GOT3 (cell line): ENCODE data around the gene TNK1.
"Not testable (repeated sequence)": the region's sequence is repeated elsewhere in the genome, so short reads cannot be mapped to it uniquely, and the experiment has no call there.

ENCODE experiments used
- DNase-seq: peaks from one replicate; lab custom pipeline; 2025; ENCODE audit warnings: mixed read lengths; lab: John Stamatoyannopoulos, UW

Gene TNK1

DNA sequence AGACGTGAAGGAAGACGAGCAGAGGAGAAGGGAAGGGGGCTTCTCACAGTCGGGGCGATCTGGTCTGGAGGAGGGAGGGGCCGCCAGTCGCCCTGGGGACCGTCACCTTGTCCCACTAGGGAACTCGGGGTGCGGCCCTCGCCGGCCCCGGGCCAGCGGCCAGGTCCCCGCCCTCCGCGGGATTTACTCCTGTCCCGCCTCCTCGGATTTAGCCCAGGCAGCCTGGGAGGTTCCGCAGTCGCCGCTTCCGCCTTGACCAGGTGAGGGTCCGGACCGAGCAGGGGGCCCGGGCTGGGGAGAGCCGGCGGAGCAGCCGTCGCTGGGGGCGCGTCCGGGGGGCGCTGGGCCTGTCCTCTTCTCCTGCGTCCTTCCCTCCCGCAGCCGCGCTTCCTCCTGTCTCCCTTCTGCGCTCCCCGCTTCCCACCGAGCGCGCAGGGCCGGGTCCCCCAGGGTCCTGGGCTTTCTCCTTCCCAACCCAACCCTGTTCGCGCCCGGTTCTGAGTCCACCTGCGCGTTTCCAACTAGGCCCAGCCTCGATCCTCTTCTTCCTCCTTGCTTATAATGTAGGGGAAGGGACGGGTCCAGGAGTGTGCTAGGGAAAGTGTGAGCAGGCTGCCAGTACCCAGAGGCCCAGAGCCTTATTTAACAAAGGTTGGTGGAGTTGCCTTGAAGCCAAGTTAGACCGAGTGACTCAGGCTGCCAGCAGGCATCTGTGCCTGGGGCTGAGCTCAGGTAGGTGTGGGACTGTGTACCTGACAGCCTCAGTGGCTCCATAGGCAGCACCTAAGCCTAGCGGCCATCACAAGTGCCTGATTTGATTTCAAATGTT lies at the start of gene TNK1:
TNK1 (plus strand) TSS at position 235 of the 829 bp plus-strand sequence. CDS start 1,838 bp downstream, outside the sequence.
- DNase-seq, result no peak

DNA sequence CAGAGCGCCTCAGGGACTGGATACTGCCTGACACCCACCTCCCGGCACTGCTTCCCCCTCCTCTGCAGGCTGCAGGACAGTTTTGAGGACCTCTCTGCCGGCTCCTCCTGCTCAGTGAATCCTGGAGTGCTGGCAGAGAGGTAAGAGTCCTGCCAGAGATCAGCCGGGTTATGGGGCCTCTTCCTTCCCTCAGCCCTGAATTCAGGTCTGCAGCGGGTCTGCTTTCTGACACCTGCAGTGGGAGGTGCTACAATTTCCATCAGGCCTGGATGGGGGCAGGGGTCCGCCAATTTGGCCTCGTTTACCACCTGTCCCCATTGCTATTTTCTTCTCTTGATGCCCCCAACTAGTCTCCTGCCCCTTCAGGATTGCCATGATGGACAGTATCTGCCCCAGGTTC lies 48.8 kb upstream of the TNK1 start:
- no peak for DNase-seq

DNA sequence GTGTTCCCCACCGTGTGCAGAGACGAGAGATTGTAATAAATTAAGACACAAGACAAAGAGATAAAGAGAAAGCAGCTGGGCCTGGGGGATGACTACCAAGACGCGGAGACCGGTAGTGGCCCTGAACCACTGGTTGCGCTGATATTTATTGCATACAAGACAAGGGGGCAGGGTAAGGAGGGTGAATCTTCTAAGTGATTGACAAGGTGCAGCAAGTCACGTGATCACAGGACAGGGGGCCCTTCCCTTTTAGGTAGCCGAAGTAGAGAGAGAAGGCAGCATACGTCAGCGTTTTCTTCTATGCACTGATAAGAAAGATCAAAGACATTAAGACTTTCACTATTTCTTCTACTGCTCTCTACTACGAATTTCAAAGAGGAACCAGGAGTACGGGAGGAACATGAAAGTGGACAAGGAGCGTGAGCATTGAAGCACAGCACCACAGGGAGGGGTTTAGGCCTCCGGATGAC lies 48.3 kb upstream of the TNK1 start:
- DNase-seq, result not testable (repeated sequence)

DNA sequence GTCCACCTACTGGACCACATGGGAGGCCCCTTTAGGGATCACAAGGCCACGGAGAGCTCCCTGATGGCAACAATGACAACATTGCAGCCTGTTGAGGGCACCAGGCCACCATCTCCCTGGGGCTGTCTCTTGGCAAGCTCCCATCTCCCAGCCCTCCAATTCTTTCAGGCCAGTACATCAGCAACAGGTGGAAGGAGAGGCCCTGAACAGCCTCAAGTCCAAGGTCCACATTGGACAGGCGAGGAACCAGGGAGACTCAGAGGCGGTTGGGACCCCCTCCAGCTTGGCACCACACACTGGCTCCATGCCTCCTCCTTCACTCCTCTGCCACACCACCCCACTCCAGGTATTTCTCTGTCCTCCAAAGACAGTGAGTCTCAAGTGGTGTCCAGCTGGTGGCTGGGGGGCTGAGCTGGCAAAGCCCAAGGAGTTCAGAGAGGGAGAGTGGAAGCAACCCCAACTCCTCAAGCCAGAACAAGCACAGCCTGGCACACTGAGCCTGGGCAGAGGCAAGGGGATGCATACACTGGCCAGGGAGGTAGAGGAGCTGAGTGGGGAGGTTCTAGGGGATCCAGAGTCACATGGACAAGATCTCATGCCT lies 45.9 kb upstream of the TNK1 start:
- no peak for DNase-seq

DNA sequence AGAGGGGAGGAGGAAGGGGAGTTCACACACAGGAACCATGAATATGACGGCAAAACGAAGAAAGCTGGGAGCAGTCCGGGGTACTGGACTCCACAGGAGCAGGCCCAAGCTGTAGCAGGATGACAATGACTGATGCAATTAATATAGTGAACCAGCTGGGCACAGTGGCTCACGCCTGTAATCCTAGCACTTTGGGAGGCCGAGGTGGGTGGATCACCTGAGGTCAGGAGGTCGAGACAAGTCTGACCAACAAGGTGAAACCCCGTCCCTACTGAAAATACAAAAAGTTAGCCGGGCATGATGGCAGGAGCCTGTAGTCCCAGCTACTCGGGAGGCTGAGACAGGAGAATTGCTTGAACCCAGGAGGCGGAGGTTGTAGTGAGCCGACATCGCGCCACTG lies 45.1 kb upstream of the TNK1 start:
- DNase-seq, result not testable (repeated sequence)

DNA sequence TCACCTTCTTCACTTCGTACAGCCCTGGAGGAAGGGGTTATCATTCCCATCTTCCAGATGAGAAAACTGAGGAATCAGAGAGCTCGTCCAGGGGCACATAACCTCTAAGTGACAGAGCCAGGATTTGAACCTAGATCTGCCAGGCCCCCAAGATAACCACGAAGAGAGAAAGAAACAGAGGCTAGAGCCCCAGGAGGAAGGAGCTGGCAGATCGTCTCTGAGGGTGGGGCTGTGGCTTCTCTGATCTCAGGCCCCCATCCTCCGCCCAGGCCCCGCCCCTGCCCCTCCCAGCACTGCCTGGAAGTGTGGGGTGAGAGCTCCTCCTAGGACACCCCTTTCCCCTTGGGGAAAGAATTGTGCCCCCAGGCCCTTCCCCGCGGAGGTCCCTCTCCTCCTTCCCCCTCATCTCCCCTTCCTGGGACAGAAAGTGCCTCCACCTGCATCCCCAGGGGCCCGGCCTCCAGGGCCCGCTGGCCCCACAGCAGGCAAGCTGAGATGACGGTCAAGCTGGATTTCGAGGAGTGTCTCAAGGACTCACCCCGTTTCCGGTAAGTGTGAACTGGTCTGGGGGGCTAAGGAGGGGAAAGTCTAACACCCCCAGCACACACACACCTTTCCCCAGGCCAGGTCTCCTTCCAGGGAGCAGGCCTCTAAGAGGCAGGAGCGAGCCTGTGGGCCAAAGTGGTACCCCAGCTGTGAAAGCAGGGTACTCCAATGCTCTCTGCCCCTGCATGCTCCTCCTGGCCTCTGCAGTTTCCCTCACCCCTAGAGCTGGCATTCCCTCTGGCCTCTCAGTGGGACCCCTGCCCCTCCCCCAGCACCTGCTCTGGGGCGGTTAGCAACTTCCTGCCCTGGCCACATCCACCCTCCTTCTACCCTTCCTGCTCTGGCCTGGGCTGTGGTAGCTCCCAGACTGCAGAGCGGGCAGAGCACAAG lies 44.4 kb upstream of the TNK1 start, which contains the start of gene ACAP1:
ACAP1 (plus strand) TSS at position 290 of the 936 bp plus-strand sequence; CDS start at position 496, 206 bp downstream.
- DNase-seq, result no peak

DNA sequence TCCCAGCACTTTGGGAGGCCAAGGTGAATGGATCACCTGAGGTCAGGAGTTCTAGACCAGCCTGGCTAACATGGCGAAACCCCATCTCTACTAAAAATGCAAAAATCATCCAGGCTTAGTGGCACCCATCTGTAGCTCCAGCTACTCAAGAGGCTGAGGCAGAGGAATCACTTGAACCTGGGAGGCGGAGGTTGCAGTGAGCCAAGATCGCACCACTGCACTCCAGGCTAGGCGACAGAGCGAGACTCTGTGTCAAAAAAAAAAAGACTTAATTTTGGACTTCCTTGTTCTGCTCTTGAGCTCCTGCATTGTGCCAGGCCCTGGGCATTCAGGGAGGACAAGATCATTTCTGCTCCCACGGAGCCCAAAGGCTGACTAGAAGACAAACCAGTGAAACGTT lies 43.3 kb upstream of the TNK1 start:
- not testable (repeated sequence) for DNase-seq

DNA sequence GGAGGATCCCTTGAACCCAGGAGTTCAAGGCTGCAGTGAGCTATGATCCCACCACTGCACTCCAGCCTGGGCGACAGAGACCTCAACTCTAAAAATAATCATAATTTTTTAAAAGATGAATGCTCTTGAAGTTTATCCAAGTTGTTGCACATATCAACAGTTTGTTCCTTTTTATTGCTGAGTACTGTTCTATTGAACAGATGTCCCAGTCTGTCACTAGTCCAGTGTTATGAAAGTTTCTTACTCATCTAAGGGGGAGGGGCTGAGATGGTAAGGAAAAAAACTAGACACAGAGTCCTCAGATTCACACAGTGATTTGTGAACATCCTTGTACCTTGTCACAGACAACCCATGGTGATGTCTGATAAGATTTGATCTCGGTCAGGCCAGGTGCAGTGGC lies 40.7 kb upstream of the TNK1 start:
- DNase-seq, result no peak

DNA sequence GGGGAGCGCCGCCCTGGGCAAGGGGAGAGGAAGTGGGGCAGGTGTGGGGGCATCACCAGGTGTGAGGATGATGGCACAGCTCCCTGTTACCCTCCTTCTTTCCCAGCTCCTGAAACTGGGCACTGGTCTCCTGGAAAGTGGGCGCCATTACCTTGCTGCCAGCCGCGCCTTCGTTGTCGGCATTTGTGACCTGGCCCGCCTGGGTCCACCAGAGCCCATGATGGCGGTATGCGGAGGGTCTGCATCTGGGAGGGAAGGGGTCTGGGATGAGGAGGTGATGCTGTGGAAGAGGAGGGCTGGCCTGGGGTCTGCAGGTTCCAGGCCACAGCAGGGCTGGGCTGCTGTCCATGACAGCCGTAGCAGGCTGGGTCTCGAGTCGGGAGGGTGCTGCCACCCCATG lies 39.0 kb upstream of the TNK1 start:
- DNase-seq, result no peak

DNA sequence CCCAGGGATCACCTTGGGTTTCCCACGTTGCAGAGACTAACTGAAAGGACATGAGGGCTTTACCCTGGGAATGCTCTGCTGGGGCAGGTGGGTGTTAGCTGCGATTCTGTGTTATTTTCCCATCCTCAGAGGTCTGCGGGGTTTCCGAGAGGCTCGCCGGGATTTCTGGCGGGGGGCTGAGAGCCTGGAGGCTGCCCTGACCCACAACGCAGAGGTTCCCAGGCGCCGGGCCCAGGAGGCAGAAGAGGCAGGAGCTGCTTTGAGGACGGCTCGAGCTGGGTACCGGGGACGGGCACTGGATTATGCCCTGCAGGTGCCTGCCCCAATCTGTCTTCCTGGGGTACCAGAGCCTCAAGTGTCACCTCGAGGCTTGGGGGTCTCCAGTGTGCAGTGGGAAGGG lies 37.6 kb upstream of the TNK1 start:
- DNase-seq, result no peak

DNA sequence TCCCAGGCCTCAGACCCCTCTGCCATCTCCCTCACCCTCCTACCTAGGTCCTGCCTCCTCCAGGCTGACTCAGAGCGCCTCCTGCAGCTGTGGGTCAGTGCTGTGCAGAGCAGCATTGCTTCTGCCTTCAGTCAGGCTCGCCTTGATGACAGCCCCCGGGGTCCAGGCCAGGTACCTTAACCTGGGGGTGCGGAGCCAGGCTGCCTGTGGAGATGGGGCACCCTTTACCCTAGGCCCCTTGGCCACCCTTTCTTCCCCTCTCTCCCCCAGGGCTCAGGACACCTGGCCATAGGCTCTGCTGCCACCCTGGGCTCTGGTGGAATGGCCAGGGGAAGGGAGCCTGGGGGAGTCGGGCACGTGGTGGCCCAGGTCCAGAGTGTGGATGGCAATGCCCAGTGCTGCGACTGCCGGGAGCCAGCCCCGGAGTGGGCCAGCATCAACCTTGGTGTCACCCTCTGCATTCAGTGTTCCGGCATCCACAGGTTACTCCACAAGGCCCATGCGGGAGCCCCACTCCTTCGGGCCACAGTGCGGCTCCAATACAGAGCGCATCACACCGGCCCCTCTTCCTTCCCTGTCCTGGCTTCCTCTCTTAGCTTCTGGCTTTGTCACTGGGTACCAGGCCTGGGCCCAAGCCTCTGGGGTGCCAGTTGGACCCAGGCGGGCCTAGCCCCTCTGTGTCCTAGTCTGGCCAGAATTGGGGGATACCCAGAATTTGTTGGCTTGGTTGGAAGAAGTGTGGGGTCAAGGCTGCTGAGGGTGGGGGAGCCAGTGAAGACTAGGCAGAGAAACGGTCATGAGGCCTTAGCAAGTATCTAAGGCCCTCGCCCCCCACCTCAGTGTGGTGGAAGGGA lies 33.9 kb upstream of the TNK1 start:
- no peak for DNase-seq

DNA sequence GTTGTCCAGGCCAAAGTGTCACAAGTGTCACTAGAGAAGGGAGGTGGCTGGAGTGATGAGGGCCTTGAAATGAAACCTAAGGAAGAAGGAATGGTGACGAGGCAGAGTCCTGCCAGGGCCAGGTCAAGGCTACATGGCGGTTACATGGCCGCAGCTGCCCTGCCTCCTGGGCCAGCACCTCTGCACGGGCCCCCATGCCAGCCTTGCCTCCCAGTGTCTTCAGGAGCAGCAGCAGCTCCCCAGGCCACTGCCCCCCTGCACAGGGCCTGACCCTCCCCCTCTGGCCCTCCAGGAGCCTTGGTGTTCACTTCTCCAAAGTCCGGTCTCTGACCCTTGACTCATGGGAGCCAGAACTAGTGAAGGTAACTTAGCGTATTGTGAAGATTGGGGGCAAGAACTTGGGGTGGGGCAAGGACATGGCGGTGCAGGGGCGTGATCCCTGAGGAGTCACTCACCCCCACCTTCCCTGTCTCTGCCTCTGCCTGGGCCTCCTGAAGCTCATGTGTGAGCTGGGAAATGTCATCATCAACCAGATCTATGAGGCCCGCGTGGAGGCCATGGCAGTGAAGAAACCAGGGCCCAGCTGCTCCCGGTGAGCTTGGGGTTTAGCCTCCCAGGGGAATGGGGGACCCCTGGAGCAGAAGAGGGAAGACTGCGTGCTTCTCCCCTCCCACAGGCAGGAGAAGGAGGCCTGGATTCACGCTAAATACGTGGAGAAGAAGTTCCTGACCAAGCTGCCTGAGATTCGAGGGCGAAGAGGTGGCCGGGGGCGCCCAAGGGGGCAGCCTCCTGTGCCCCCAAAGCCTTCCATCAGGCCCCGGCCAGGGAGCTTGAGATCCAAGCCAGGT lies 33.0 kb upstream of the TNK1 start:
- no peak for DNase-seq

DNA sequence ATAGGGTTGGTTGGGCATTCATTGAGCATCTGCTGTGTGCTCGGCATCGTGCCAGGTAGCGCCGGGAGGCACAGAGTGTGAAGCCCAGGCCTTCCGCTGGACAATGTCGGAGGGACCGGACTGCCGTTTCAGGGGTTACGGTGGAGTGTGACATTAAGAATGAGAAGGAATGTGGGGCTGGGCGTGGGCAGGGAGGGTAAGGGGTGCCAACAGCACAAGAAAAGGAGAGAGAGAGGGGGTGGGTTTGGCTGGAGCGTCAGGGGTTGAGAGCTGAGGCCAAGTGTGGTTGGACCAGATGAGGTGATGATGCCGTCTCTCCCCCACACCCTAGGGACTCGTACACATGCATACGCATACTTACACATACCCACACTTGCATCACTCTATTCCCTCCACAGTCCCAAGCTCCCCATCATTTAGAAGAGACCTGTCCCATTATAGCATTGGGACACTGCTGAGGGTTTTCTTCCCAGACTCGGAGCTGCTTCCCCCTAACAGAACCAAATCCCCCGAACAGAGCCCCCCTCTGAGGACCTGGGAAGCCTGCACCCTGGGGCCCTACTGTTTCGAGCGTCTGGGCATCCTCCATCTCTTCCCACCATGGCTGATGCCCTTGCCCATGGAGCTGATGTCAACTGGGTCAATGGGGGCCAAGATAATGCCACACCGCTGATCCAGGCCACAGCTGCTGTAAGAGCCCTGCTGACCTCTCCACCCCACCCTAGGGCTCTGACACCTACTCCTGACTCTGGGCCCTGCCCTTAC lies 32.2 kb upstream of the TNK1 start:
- no peak for DNase-seq

DNA sequence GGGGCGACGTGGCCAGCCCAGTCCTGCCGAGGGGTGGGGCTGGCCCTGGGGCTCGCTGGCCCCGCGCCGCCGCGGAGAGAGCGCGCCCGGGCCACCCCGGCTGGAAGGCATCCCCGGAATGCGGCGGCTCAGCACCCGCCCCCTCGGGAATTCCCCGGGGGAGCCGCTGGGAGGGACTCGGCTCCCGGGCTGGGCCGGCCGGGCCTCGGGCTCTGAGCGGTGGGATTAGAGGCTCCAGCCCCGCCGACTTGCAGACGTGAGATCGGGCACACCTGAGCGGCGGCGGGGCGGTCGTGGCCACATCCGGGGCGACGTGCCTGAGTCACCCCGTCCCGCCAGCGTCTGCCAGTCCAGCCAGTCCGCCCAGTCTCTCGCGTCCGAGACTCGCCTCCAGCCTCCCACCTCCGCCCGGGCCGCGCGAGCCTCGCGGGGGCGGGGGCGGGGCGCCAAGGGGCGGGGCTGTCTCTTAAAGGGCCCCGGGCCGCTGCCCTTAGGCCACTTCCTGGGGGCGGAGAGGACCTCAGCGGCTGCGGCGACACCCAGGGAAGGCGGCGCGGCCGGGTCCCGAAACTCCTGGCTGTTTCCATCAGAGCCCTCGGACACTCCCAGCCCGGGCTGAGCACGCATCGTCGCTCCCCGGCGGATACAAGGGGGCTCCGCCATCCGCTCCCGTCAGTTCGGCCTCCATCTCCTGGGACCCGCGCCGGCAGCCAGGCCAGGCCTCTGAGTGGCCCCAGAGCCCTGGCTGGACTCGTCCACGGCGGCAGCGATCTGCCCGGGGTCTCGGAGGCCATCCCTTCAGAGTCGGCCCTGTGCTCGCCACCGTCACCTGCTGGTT lies 29.0 kb upstream of the TNK1 start, which contains the start of gene KCTD11:
KCTD11 (plus strand) TSS at position 498 of the 838 bp plus-strand sequence.
- DNase-seq, result peak; percentile 97

DNA sequence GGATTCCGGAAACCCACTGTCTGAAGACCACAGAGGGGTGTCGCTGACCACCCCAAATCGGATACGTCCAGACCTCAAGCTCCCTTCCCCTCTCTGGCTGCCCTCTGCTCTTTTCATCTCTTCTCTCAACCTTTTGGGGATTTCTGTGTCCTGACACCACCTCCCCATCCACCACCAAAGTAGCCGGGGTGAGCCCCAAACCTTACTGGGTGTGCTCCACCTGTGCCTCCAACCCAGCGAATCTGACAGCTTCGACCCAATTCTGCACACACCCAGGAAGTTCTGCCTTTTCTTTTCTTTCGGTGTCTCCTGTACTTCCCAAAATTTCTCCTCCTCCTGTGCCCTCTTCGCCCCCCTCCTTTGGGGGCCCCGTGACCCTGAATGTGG lies 28.4 kb upstream of the TNK1 start:
- no peak for DNase-seq

DNA sequence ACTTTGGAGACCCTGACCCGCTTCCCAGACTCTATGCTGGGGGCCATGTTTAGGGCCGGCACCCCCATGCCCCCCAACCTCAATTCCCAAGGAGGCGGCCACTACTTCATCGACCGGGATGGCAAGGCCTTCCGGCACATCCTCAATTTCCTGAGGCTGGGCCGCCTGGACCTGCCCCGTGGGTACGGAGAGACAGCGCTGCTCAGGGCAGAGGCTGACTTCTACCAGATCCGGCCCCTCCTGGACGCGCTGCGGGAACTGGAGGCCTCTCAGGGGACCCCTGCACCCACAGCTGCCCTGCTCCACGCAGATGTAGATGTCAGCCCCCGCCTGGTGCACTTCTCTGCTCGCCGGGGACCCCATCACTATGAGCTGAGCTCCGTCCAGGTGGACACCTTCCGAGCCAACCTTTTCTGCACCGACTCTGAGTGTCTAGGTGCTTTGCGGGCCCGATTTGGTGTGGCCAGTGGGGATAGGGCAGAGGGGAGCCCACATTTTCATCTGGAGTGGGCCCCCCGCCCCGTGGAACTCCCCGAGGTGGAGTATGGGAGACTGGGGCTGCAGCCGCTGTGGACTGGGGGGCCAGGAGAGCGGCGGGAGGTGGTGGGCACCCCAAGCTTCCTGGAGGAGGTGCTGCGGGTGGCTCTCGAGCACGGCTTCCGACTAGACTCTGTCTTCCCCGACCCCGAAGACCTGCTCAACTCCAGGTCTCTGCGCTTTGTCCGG lies 27.8 kb upstream of the TNK1 start:
- no peak for DNase-seq

DNA sequence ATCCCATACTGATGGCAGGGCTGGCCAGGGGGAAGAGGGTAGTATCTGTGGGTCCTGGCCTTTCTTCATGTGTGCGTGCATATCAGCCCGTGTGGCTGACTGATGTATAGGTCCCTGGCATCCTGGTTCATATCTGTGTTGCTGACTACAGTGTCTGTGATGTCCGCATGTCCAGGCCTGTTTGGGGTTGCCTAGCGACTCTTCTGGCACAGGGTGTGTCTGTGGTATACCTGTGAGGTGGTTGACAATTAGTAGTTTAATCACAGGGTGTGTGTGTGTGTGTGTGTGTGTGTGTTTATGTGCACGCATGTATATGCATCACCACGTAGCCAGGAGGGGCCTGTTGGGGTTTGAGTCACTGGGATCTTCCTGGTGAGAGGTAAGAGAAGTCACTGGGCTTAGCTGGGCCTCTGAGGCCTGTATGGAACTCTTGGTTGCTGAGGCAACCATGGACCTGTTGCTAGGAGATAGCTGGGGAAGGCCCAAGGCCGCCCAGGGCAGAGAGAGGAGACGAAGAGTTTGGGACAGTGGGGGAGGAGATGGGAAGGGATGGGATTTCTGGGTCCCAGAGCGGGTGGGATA lies 26.5 kb upstream of the TNK1 start:
- DNase-seq, result no peak
